Posterior cingulate gyrus (tissue), 11 donors: Measurements from ENCODE around the gene FBXO10.
A peak's percentile ranks its signal among the peaks of the same experiment; 100 is the strongest.
"Not testable (repeated sequence)": the region's sequence is repeated elsewhere in the genome, so short reads cannot be mapped to it uniquely, and the experiment has no call there.

ENCODE experiments used
- DNase-seq, 10 donors: peaks; one replicate each; pipeline versions ENCODE4 v3.0.0 to v3.0.0-alpha.2; 2020 to 2021; ENCODE audit warnings: mixed read lengths in 3 of 10
- intact Hi-C: fragments of 100-400 bp; cut with DNase I; formaldehyde crosslinking; loops from one replicate; pipeline ENCODE4 v1.15.1; 2023

FBXO10 gene

GRCh38 chr9:37575921-37576721 is at the start of gene FBXO10:
Gene FBXO10 (minus strand): TSS chr9:37576380. CDS start chr9:37541768, 34,612 bp downstream.
- intact Hi-C loops = loop anchor here (2.0 to 10.0 kb wide), 2 partner anchors 17 to 91 kb away; partner anchors contain the start of genes POLR1E and TOMM5
- DNase-seq = peak; percentile 61 to 96 (median 76)

GRCh38 chr9:37625758-37626147 is 49.6 kb upstream of the FBXO10 start:
- no peak for DNase-seq
- intact Hi-C loops = no loop called here

- no peak for DNase-seq
- intact Hi-C loops = no loop called here
Observed at GRCh38 chr9:37625036-37625757, 49.0 kb upstream of the FBXO10 start.

GRCh38 chr9:37624073-37624472 is 47.9 kb upstream of the FBXO10 start:
- intact Hi-C loops = no loop called here
- no peak for DNase-seq

- intact Hi-C loops = no loop called here
- DNase-seq = no peak
Observed at GRCh38 chr9:37623267-37623666, 47.1 kb upstream of the FBXO10 start.

GRCh38 chr9:37622462-37622861 is 46.3 kb upstream of the FBXO10 start:
- no peak for DNase-seq
- intact Hi-C loops = no loop called here

GRCh38 chr9:37621273-37622121 is 45.3 kb upstream of the FBXO10 start:
- DNase-seq = no peak

GRCh38 chr9:37620396-37620795 is 44.2 kb upstream of the FBXO10 start:
- intact Hi-C loops = no loop called here
- DNase-seq = no peak

More at GRCh38 chr9:37621273-37622121, 45.3 kb upstream of the FBXO10 start:
- intact Hi-C loops = no loop called here

GRCh38 chr9:37619806-37620205 is 43.6 kb upstream of the FBXO10 start:
- intact Hi-C loops = loop anchor here (10.0 kb wide), 1 partner anchor 65 kb away; no protein-coding TSS in a partner anchor
- no peak for DNase-seq

- intact Hi-C loops = loop anchor here (10.0 kb wide), 1 partner anchor 66 kb away; no protein-coding TSS in a partner anchor
- no peak for DNase-seq
Observed at GRCh38 chr9:37618817-37619216, 42.6 kb upstream of the FBXO10 start.

- intact Hi-C loops = loop anchor here (10.0 kb wide), 1 partner anchor 67 kb away; no protein-coding TSS in a partner anchor
- no peak for DNase-seq
Observed at GRCh38 chr9:37617832-37618231, 41.7 kb upstream of the FBXO10 start.

- no peak for DNase-seq
- intact Hi-C loops = loop anchor here (10.0 kb wide), 1 partner anchor 68 kb away; no protein-coding TSS in a partner anchor
Observed at GRCh38 chr9:37617161-37617560, 41.0 kb upstream of the FBXO10 start.

- intact Hi-C loops = loop anchor here (10.0 kb wide), 1 partner anchor 73 kb away; no protein-coding TSS in a partner anchor
- DNase-seq = no peak
Observed at GRCh38 chr9:37611961-37612360, 35.8 kb upstream of the FBXO10 start.

- intact Hi-C loops = loop anchor here (10.0 kb wide), 1 partner anchor 74 kb away; no protein-coding TSS in a partner anchor
- DNase-seq = no peak
Observed at GRCh38 chr9:37611014-37611413, 34.8 kb upstream of the FBXO10 start.

- DNase-seq = no peak
- intact Hi-C loops = loop anchor here (10.0 kb wide), 1 partner anchor 75 kb away; no protein-coding TSS in a partner anchor
Observed at GRCh38 chr9:37609735-37610397, 33.7 kb upstream of the FBXO10 start.

- intact Hi-C loops = no loop called here
- DNase-seq = no peak
Observed at GRCh38 chr9:37608250-37608649, 32.1 kb upstream of the FBXO10 start.

GRCh38 chr9:37604296-37604695 is 28.1 kb upstream of the FBXO10 start:
- intact Hi-C loops = no loop called here
- DNase-seq = no peak

GRCh38 chr9:37602817-37603216 is 26.6 kb upstream of the FBXO10 start:
- intact Hi-C loops = no loop called here
- no peak for DNase-seq

- DNase-seq, intact Hi-C loops: not testable (repeated sequence)
Observed at GRCh38 chr9:37602061-37602460, 25.9 kb upstream of the FBXO10 start.

- intact Hi-C loops = loop anchor here (10.0 kb wide), 1 partner anchor 188 kb away; the partner anchor contains the start of gene EXOSC3
Observed at GRCh38 chr9:37596504-37596903, 20.3 kb upstream of the FBXO10 start.

More at GRCh38 chr9:37596504-37596903, 20.3 kb upstream of the FBXO10 start:
- no peak for DNase-seq
